Measurements from ENCODE around the gene PSEN1.

The PSEN1 gene

GRCh38 chr14:73220634-73221033 is 84.3 kb downstream of the PSEN1 start:
- Histone ChIP-seq H3K36me3 (ENCODE audit: insufficient read depth, low read length) (peaks cover 37% of the 10 kb centered on the region), H3K9me3 (ENCODE audit: low read length) (no peaks in the 10 kb centered on the region), H3K27ac (ENCODE audit: low read depth, low read length) (no peak overlapping the region), H3K9ac (ENCODE audit: low read length) (no peak overlapping the region), H3K27me3 (ENCODE audit: control insufficient read depth in 1 of 2, insufficient read depth in 2 of 2, low read length in 2 of 2) (no peaks in the 10 kb centered on the region), H3K4me3 (ENCODE audit: low read depth in 1 of 2, low read length in 2 of 2) (no peak overlapping the region), H3K4me1 (ENCODE audit: insufficient read depth, low read length) (no peaks in the 10 kb centered on the region)

GRCh38 chr14:73221945-73222344 is 85.6 kb downstream of the PSEN1 start:
- Histone ChIP-seq H3K4me1 (ENCODE audit: insufficient read depth, low read length) (no peaks in the 10 kb centered on the region), H3K27ac (ENCODE audit: low read depth, low read length) (no peak overlapping the region)

DNA sequence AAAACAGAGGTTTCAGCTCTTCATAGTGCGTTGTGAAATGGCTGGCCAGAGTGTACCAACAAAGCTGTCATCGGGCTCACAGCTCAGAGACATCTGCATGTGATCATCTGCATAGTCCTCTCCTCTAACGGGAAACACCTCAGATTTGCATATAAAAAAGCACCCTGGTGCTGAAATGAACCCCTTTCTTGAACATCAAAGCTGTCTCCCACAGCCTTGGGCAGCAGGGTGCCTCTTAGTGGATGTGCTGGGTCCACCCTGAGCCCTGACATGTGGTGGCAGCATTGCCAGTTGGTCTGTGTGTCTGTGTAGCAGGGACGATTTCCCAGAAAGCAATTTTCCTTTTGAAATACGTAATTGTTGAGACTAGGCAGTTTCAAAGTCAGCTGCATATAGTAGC is 86.7 kb downstream of the PSEN1 start:
- Histone ChIP-seq H3K4me1 (ENCODE audit: insufficient read depth, low read length) (peaks cover 4% of the 10 kb centered on the region), H3K9me3 (ENCODE audit: low read length) (no peaks in the 10 kb centered on the region), H3K9ac (ENCODE audit: low read length) (no peak overlapping the region), H3K27ac (ENCODE audit: low read depth, low read length) (no peak overlapping the region), H3K36me3 (ENCODE audit: insufficient read depth, low read length) (peaks cover 25% of the 10 kb centered on the region), H3K27me3 (ENCODE audit: control insufficient read depth in 1 of 2, insufficient read depth in 2 of 2, low read length in 2 of 2) (no peaks in the 10 kb centered on the region), H3K4me3 (ENCODE audit: low read depth in 1 of 2, low read length in 2 of 2) (no peak overlapping the region)

More at GRCh38 chr14:73221945-73222344, 85.6 kb downstream of the PSEN1 start:
- no peak overlapping the region for H3K4me3 ChIP-seq (ENCODE audit: low read depth in 1 of 2, low read length in 2 of 2)
- H3K36me3 ChIP-seq (ENCODE audit: insufficient read depth, low read length) = peaks cover 31% of the 10 kb centered on the region
- no peak overlapping the region for H3K9ac ChIP-seq (ENCODE audit: low read length)
- H3K9me3 ChIP-seq (ENCODE audit: low read length) = no peaks in the 10 kb centered on the region
- no peaks in the 10 kb centered on the region for H3K27me3 ChIP-seq (ENCODE audit: control insufficient read depth in 1 of 2, insufficient read depth in 2 of 2, low read length in 2 of 2)

DNA sequence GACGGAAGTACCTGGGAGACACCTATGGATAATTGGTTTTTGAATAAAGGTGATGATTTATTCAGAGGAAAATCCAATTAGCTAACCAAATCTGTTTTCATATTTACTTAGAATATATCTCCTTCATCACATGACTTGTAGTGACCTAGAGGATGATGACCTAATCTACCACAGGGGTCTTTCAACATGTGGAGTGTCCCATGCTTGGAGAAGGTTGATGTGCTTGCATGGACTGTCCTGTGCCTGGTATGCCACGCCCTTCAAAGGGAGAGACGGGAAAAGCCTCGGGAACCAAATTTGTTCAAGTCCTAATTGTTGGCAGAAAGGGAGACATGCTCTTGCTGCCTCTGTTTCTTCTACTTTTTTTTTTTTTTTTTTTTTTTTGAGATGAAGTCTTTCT is 89.2 kb downstream of the PSEN1 start:
- Histone ChIP-seq H3K27me3 (ENCODE audit: control insufficient read depth in 1 of 2, insufficient read depth in 2 of 2, low read length in 2 of 2) (no peaks in the 10 kb centered on the region), H3K9ac (ENCODE audit: low read length) (no peak overlapping the region), H3K36me3 (ENCODE audit: insufficient read depth, low read length) (peaks cover 8% of the 10 kb centered on the region), H3K9me3 (ENCODE audit: low read length) (no peaks in the 10 kb centered on the region), H3K4me1 (ENCODE audit: insufficient read depth, low read length) (peaks cover 14% of the 10 kb centered on the region), H3K27ac (ENCODE audit: low read depth, low read length) (no peak overlapping the region), H3K4me3 (ENCODE audit: low read depth in 1 of 2, low read length in 2 of 2) (no peak overlapping the region)

DNA sequence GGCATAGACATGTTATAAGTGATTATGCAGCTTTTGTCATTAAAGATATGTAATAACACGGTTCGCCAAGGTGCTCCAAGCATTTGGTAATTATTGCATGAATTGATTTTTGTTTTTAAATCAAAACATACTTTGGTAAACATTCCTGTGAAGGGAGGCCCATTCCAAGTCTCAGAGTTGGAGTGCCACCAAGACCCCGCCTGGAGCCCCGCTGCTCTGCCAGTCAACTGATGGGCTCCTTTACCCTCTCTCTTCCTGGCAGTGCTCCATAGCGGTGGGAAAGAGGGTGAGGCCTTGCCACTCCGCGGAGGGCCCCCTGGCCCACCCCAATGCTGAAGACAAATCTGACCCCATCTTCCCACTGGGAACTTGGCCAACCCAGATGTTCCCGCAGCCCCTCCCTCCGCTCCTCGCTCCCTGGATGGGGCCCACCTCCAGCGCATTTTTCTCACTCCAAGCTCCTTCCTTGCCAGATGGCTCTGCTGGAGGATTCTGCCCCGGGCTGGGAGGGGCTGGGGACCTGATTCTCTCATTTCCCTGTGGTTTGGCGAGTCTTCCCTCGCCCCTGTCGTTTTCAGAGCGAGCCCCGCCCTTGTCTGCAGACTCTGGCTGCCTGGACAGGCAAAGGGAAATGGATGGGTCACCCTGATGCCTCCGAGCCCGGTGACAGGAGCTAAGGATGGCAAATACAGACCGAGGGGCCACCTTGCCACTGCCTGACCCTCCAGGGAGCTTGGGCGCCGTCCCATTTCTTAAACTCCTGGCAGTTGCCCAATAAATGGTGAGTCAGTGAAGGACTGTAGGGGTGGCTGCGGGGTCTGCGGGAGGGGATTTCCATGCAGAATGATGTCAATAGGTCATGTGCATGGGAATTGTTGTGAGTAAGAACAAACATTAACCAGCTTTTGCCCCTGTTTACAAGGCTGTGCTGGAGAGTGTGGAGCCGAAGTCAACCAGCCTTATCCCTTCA is 91.8 kb downstream of the PSEN1 start:
- no peaks in the 10 kb centered on the region for H3K36me3 ChIP-seq (ENCODE audit: insufficient read depth, low read length)
- peak overlapping the region in 1 of 2 donors; percentile 9 for H3K4me3 ChIP-seq (ENCODE audit: low read depth in 1 of 2, low read length in 2 of 2)
- no peaks in the 10 kb centered on the region for H3K9me3 ChIP-seq (ENCODE audit: low read length)
- H3K9ac ChIP-seq (ENCODE audit: low read length) = no peak overlapping the region
- peak overlapping the region; percentile 7 for H3K27ac ChIP-seq (ENCODE audit: low read depth, low read length)
- peaks cover 14% of the 10 kb centered on the region for H3K4me1 ChIP-seq (ENCODE audit: insufficient read depth, low read length)
- no peaks in the 10 kb centered on the region for H3K27me3 ChIP-seq (ENCODE audit: control insufficient read depth in 1 of 2, insufficient read depth in 2 of 2, low read length in 2 of 2)

DNA sequence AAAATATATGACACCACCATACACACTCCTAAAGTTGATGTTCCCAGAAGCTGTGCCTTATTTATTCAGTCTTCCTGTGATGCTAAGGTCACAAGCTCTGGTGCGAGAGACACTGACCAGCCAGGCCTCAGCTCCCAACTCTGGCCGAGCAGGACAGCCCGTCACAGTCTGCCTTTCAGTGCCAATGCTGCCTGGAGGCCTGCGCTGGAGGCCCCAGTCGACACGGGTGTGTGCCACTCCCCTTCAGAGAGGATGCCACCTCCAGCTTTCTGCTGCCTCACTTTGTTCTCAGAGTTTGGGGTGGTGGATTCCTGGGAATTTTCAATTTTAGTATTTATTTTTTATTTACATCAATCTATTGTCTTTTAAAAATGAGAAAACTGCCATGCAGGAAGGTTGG is 93.7 kb downstream of the PSEN1 start:
- peaks cover 0 to 5% of the 10 kb centered on the region in 2 donors for H3K27me3 ChIP-seq (ENCODE audit: control insufficient read depth in 1 of 2, insufficient read depth in 2 of 2, low read length in 2 of 2)
- H3K27ac ChIP-seq (ENCODE audit: low read depth, low read length) = no peak overlapping the region
- no peak overlapping the region for H3K9ac ChIP-seq (ENCODE audit: low read length)
- no peaks in the 10 kb centered on the region for H3K36me3 ChIP-seq (ENCODE audit: insufficient read depth, low read length)
- H3K9me3 ChIP-seq (ENCODE audit: low read length) = no peaks in the 10 kb centered on the region
- H3K4me1 ChIP-seq (ENCODE audit: insufficient read depth, low read length) = peaks cover 14% of the 10 kb centered on the region
- no peak overlapping the region for H3K4me3 ChIP-seq (ENCODE audit: low read depth in 1 of 2, low read length in 2 of 2)

- H3K9me3 ChIP-seq (ENCODE audit: low read length) = no peaks in the 10 kb centered on the region
- no peak overlapping the region for H3K4me3 ChIP-seq (ENCODE audit: low read depth in 1 of 2, low read length in 2 of 2)
- no peak overlapping the region for H3K27ac ChIP-seq (ENCODE audit: low read depth, low read length)
- H3K9ac ChIP-seq (ENCODE audit: low read length) = no peak overlapping the region
- no peaks in the 10 kb centered on the region for H3K36me3 ChIP-seq (ENCODE audit: insufficient read depth, low read length)
- H3K27me3 ChIP-seq (ENCODE audit: control insufficient read depth in 1 of 2, insufficient read depth in 2 of 2, low read length in 2 of 2) = peaks cover 0 to 10% of the 10 kb centered on the region in 2 donors
- H3K4me1 ChIP-seq (ENCODE audit: insufficient read depth, low read length) = peaks cover 14% of the 10 kb centered on the region
These were observed 95.9 kb downstream of the PSEN1 start for GRCh38 chr14:73231981-73232851.

- H3K4me1 ChIP-seq (ENCODE audit: insufficient read depth, low read length) = peaks cover 11% of the 10 kb centered on the region
These were observed 96.7 kb downstream of the PSEN1 start for GRCh38 chr14:73232984-73233383.

DNA sequence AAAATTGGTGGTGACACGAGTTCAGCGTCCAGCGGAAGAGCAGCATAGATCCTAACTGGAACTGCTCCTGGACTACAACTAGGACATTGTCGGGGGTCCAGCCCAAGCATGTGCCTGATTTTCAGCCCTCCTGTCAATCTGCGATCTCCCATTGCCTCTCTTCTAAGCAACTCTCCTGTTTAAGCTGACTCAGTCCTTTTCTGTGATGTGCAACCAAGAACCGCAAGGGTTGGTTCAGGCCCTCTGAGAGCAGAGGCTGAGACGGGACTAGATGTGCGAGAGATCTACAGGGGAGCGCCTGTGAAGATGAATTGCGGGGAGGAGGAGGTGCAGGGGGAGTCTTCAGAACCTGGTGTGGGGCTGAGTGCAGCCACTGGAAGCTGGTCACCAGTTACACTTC is 97.3 kb downstream of the PSEN1 start:
- H3K27me3 ChIP-seq (ENCODE audit: control insufficient read depth in 1 of 2, insufficient read depth in 2 of 2, low read length in 2 of 2) = peaks cover 6 to 23% of the 10 kb centered on the region in 2 donors
- H3K4me3 ChIP-seq (ENCODE audit: low read depth in 1 of 2, low read length in 2 of 2) = no peak overlapping the region

More at GRCh38 chr14:73232984-73233383, 96.7 kb downstream of the PSEN1 start:
- H3K9me3 ChIP-seq (ENCODE audit: low read length) = no peaks in the 10 kb centered on the region
- H3K27ac ChIP-seq (ENCODE audit: low read depth, low read length) = no peak overlapping the region
- H3K4me3 ChIP-seq (ENCODE audit: low read depth in 1 of 2, low read length in 2 of 2) = no peak overlapping the region
- peaks cover 0 to 17% of the 10 kb centered on the region in 2 donors for H3K27me3 ChIP-seq (ENCODE audit: control insufficient read depth in 1 of 2, insufficient read depth in 2 of 2, low read length in 2 of 2)
- H3K36me3 ChIP-seq (ENCODE audit: insufficient read depth, low read length) = no peaks in the 10 kb centered on the region
- no peak overlapping the region for H3K9ac ChIP-seq (ENCODE audit: low read length)

GRCh38 chr14:73234029-73234428 is 97.7 kb downstream of the PSEN1 start:
- Histone ChIP-seq H3K27me3 (ENCODE audit: control insufficient read depth in 1 of 2, insufficient read depth in 2 of 2, low read length in 2 of 2) (peaks cover 10 to 26% of the 10 kb centered on the region in 2 donors), H3K9ac (ENCODE audit: low read length) (no peak overlapping the region), H3K4me3 (ENCODE audit: low read depth in 1 of 2, low read length in 2 of 2) (no peak overlapping the region), H3K9me3 (ENCODE audit: low read length) (no peaks in the 10 kb centered on the region), H3K36me3 (ENCODE audit: insufficient read depth, low read length) (no peaks in the 10 kb centered on the region), H3K27ac (ENCODE audit: low read depth, low read length) (no peak overlapping the region), H3K4me1 (ENCODE audit: insufficient read depth, low read length) (peaks cover 10% of the 10 kb centered on the region)

More for the DNA sequence above, 97.3 kb downstream of the PSEN1 start:
- Histone ChIP-seq H3K36me3 (ENCODE audit: insufficient read depth, low read length) (no peaks in the 10 kb centered on the region), H3K9ac (ENCODE audit: low read length) (no peak overlapping the region), H3K27ac (ENCODE audit: low read depth, low read length) (no peak overlapping the region), H3K4me1 (ENCODE audit: insufficient read depth, low read length) (peaks cover 11% of the 10 kb centered on the region), H3K9me3 (ENCODE audit: low read length) (no peaks in the 10 kb centered on the region)

Measured in muscle layer of colon (tissue), 2 donors.